HG03280 (cell line): ENCODE measurements around the gene SLC25A34.

Experiments used
- ATAC-seq: cut with Tn5 transposase; IDR thresholded peaks from one replicate; pipeline ENCODE4 v1.9.1; 2021; ENCODE audit warnings: mild to moderate bottlenecking, moderate library complexity; ENCODE audit not compliant: unreplicated experiment

Gene SLC25A34

GRCh38 chr1:15712168-15712567 lies 23.9 kb upstream of the SLC25A34 start:
- no peak for ATAC-seq

GRCh38 chr1:15714406-15715136 lies 21.5 kb upstream of the SLC25A34 start:
- ATAC-seq: no peak

GRCh38 chr1:15717418-15718125 lies 18.5 kb upstream of the SLC25A34 start:
- no peak for ATAC-seq

GRCh38 chr1:15718199-15718601 lies 17.9 kb upstream of the SLC25A34 start:
- ATAC-seq: no peak

GRCh38 chr1:15719381-15720120 lies 16.5 kb upstream of the SLC25A34 start:
- no peak for ATAC-seq

GRCh38 chr1:15720861-15721260 lies 15.2 kb upstream of the SLC25A34 start:
- ATAC-seq: no peak

- ATAC-seq: no peak
Observed at GRCh38 chr1:15722411-15722810, 13.6 kb upstream of the SLC25A34 start.

GRCh38 chr1:15722836-15723532 lies 13.1 kb upstream of the SLC25A34 start:
- ATAC-seq: no peak

- ATAC-seq: no peak
Observed at GRCh38 chr1:15723631-15724246, 12.3 kb upstream of the SLC25A34 start.

- ATAC-seq: no peak
Observed at GRCh38 chr1:15724949-15725880, 10.8 kb upstream of the SLC25A34 start.

GRCh38 chr1:15726508-15726907 lies 9.6 kb upstream of the SLC25A34 start:
- no peak for ATAC-seq

GRCh38 chr1:15727021-15727420 lies 9.0 kb upstream of the SLC25A34 start:
- ATAC-seq: no peak

- no peak for ATAC-seq
Observed at GRCh38 chr1:15727424-15727823, 8.6 kb upstream of the SLC25A34 start.

GRCh38 chr1:15727866-15728534 lies 8.1 kb upstream of the SLC25A34 start:
- ATAC-seq: no peak

GRCh38 chr1:15728937-15729657 lies 7.0 kb upstream of the SLC25A34 start:
- no peak for ATAC-seq

GRCh38 chr1:15730423-15730822 lies 5.6 kb upstream of the SLC25A34 start:
- no peak for ATAC-seq

GRCh38 chr1:15730936-15731335 lies 5.1 kb upstream of the SLC25A34 start:
- ATAC-seq: no peak
